ENCODE measurements around the gene RPGR.

RPGR gene

GRCh38 chrX:38224160-38224559 is 103.1 kb downstream of the RPGR start:
- peaks cover 0 to 5% of the 10 kb centered on the region in 2 experiments for H3K4me1 ChIP-seq (ENCODE audit: control insufficient read depth in 1 of 2, insufficient read depth in 1 of 2, low read depth in 1 of 2, low read length in 1 of 2)
- peaks cover 60% of the 10 kb centered on the region for H3K27me3 ChIP-seq
- no peaks in the 10 kb centered on the region for H3K36me3 ChIP-seq
- no peak for TF ChIP-seq CTCF (IDR thresholded peaks at IDR 0.05)
- H3K27ac ChIP-seq, result no peak overlapping the region
- H3K9me3 ChIP-seq, result no peaks in the 10 kb centered on the region
- no peak overlapping the region for H3K4me3 ChIP-seq (ENCODE audit: low read depth in 1 of 2, low read length in 1 of 2)

- Histone ChIP-seq H3K4me3 (ENCODE audit: low read depth in 1 of 2, low read length in 1 of 2) (no peak overlapping the region), H3K27me3 (peaks cover 71% of the 10 kb centered on the region), H3K4me1 (ENCODE audit: control insufficient read depth in 1 of 2, insufficient read depth in 1 of 2, low read depth in 1 of 2, low read length in 1 of 2) (peaks cover 0 to 5% of the 10 kb centered on the region in 2 experiments), H3K36me3 (no peaks in the 10 kb centered on the region), H3K9me3 (no peaks in the 10 kb centered on the region), H3K27ac (no peak overlapping the region)
- TF ChIP-seq CTCF (IDR thresholded peaks at IDR 0.05), result no peak
Observed at GRCh38 chrX:38221391-38221929, 105.8 kb downstream of the RPGR start.

- Histone ChIP-seq H3K27ac (no peak within 1 kb of the TSS), H3K36me3 (no peaks in the 10 kb centered on the region), H3K9me3 (no peaks in the 10 kb centered on the region), H3K4me1 (ENCODE audit: control insufficient read depth in 1 of 2, insufficient read depth in 1 of 2, low read depth in 1 of 2, low read length in 1 of 2) (peaks cover 0 to 5% of the 10 kb centered on the region in 2 experiments), H3K27me3 (peaks cover 67% of the 10 kb centered on the region), H3K4me3 (ENCODE audit: low read depth in 1 of 2, low read length in 1 of 2) (no peak within 1 kb of the TSS)
- no peak for TF ChIP-seq CTCF (IDR thresholded peaks at IDR 0.05)
Observed at GRCh38 chrX:38220415-38221390, 106.6 kb downstream of the RPGR start, which contains the start of gene SRPX. Gene SRPX, minus strand, starts transcription at chrX:38220871. Its CDS starts 79 bp downstream, at chrX:38220792.

GRCh38 chrX:38220024-38220414 is 107.3 kb downstream of the RPGR start:
- H3K4me1 ChIP-seq (ENCODE audit: control insufficient read depth in 1 of 2, insufficient read depth in 1 of 2, low read depth in 1 of 2, low read length in 1 of 2), result peaks cover 0 to 5% of the 10 kb centered on the region in 2 experiments
- peaks cover 60% of the 10 kb centered on the region for H3K27me3 ChIP-seq
- H3K27ac ChIP-seq, result no peak overlapping the region
- no peaks in the 10 kb centered on the region for H3K9me3 ChIP-seq
- TF ChIP-seq CTCF (IDR thresholded peaks at IDR 0.05), result no peak
- no peaks in the 10 kb centered on the region for H3K36me3 ChIP-seq
- no peak overlapping the region for H3K4me3 ChIP-seq (ENCODE audit: low read depth in 1 of 2, low read length in 1 of 2)

Data from neutrophil (primary cell).